Activated CD8-positive, alpha-beta memory T cell treated with anti-CD3 and anti-CD28 coated beads, Interleukin-2, amount 10 ng/mL, durations not matched to agents 7 days and 5 days (primary cell): ENCODE data around the gene ZNF22. TPM values are rescaled to one million over a fixed set of nuclear protein-coding genes. Genes with fewer than 3 reads are reported as not detected.
"Not testable (repeated sequence)": the region's sequence is repeated elsewhere in the genome, so short reads cannot be mapped to it uniquely, and the experiment has no call there.

Experiments used
- ATAC-seq: fragments of 150-1000 bp; cut with Tn5 transposase; one replicate; pipeline ENCODE4 v1.10.0; 2021; ENCODE audit warnings: moderate library complexity
- CTCF ChIA-PET: fragments of 350-600 bp; sonication (Branson Sonifier 250); formaldehyde crosslinking; loops from one replicate; lab custom pipeline; 2021; ENCODE audit warnings: antibody characterized with exemption; lab: Charles Lee
- DNase-seq: peaks from one replicate; pipeline ENCODE4 v3.0.0-alpha.2; 2020
- H3K27ac Mint-ChIP-seq: one replicate; pipeline ENCODE4 v1.8.0; 2021; ENCODE audit warnings: mild to moderate bottlenecking, mixed read lengths
- H3K27me3 Mint-ChIP-seq: one replicate; pipeline ENCODE4 v1.8.0; 2021; ENCODE audit warnings: mixed read lengths
- H3K36me3 Mint-ChIP-seq: one replicate; pipeline ENCODE4 v1.8.0; 2021; ENCODE audit warnings: mild to moderate bottlenecking, mixed read lengths
- H3K4me1 Mint-ChIP-seq: one replicate; pipeline ENCODE4 v1.8.0; 2021; ENCODE audit warnings: mixed read lengths
- H3K4me3 Mint-ChIP-seq: one replicate; pipeline ENCODE4 v1.8.0; 2021; ENCODE audit warnings: mild to moderate bottlenecking, moderate library complexity, mixed read lengths
- H3K9me3 Mint-ChIP-seq: one replicate; pipeline ENCODE4 v1.8.0; 2022; ENCODE audit warnings: low read depth, mixed read lengths
- total RNA-seq, 2 experiments: library from RNA; stranded (reverse); gene quantifications; one replicate each; pipeline ENCODE4 v1.2.3, GENCODE V29; 2021

Gene ZNF22
- total RNA-seq, 2 experiments from 2014 or later: 29.5 to 29.6 TPM

GRCh38 chr10:45004661-45005060 is 3.9 kb downstream of the ZNF22 start:
- ATAC-seq: no peak
- no peak for DNase-seq
- H3K4me1 Mint-ChIP-seq: peaks cover 30% of the 10 kb centered on the region
- peaks cover 17% of the 10 kb centered on the region for H3K9me3 Mint-ChIP-seq
- CTCF ChIA-PET: interaction anchor here (1.2 to 1.7 kb wide), 2 partner anchors 72 kb away, joined by 3 to 4 read pairs; no protein-coding TSS in a partner anchor
- H3K27me3 Mint-ChIP-seq: no peaks in the 10 kb centered on the region
- H3K27ac Mint-ChIP-seq: no peak overlapping the region
- peaks cover 34% of the 10 kb centered on the region for H3K36me3 Mint-ChIP-seq
- no peak overlapping the region for H3K4me3 Mint-ChIP-seq

GRCh38 chr10:45005284-45005683 is 4.6 kb downstream of the ZNF22 start:
- no peak overlapping the region for H3K27ac Mint-ChIP-seq
- H3K9me3 Mint-ChIP-seq: peaks cover 17% of the 10 kb centered on the region
- no peak for ATAC-seq
- DNase-seq: no peak
- peaks cover 23% of the 10 kb centered on the region for H3K4me1 Mint-ChIP-seq
- H3K4me3 Mint-ChIP-seq: no peak overlapping the region
- no peaks in the 10 kb centered on the region for H3K27me3 Mint-ChIP-seq
- H3K36me3 Mint-ChIP-seq: peaks cover 32% of the 10 kb centered on the region
- CTCF ChIA-PET: interaction anchor here (1.2 kb wide), 1 partner anchor 73 kb away, joined by 3 read pairs; no protein-coding TSS in a partner anchor

GRCh38 chr10:45006276-45007030 is 5.7 kb downstream of the ZNF22 start:
- DNase-seq (no peak), ATAC-seq (no peak)
- Mint-ChIP-seq H3K4me1 (peaks cover 19% of the 10 kb centered on the region), H3K9me3 (peaks cover 17% of the 10 kb centered on the region), H3K4me3 (no peak overlapping the region), H3K27ac (no peak overlapping the region), H3K36me3 (peaks cover 32% of the 10 kb centered on the region), H3K27me3 (no peaks in the 10 kb centered on the region)
- CTCF ChIA-PET: interaction anchor here (0.5 to 0.7 kb wide), 4 partner anchors 46 to 244 kb away, joined by 3 to 4 read pairs (median 3); no protein-coding TSS in a partner anchor

- no peak for DNase-seq
- H3K36me3 Mint-ChIP-seq: peaks cover 16% of the 10 kb centered on the region
- CTCF ChIA-PET: interaction anchor here (1.0 to 1.6 kb wide), 5 partner anchors 13 to 226 kb away, joined by 3 to 6 read pairs (median 4); no protein-coding TSS in a partner anchor
- no peak overlapping the region for H3K27ac Mint-ChIP-seq
- H3K27me3 Mint-ChIP-seq: no peaks in the 10 kb centered on the region
- peaks cover 8% of the 10 kb centered on the region for H3K9me3 Mint-ChIP-seq
- H3K4me3 Mint-ChIP-seq: no peak overlapping the region
- ATAC-seq: peak; percentile 70
- H3K4me1 Mint-ChIP-seq: peaks cover 5% of the 10 kb centered on the region
Measured at GRCh38 chr10:45008524-45009161, 7.9 kb downstream of the ZNF22 start.

GRCh38 chr10:45014557-45014956 is 13.8 kb downstream of the ZNF22 start:
- H3K4me3 Mint-ChIP-seq, H3K27me3 Mint-ChIP-seq, DNase-seq, H3K36me3 Mint-ChIP-seq, CTCF ChIA-PET, ATAC-seq, H3K9me3 Mint-ChIP-seq, H3K4me1 Mint-ChIP-seq, H3K27ac Mint-ChIP-seq: not testable (repeated sequence)

- H3K9me3 Mint-ChIP-seq: no peaks in the 10 kb centered on the region
- H3K36me3 Mint-ChIP-seq: no peaks in the 10 kb centered on the region
- no peak for DNase-seq
- no peaks in the 10 kb centered on the region for H3K4me1 Mint-ChIP-seq
- H3K27me3 Mint-ChIP-seq: no peaks in the 10 kb centered on the region
- H3K27ac Mint-ChIP-seq: no peak overlapping the region
- no peak for ATAC-seq
- H3K4me3 Mint-ChIP-seq: no peak overlapping the region
- CTCF ChIA-PET: interaction anchor here (0.6 kb wide), 1 partner anchor 1566 kb away, joined by 3 read pairs; no protein-coding TSS in a partner anchor
Measured at GRCh38 chr10:45015590-45015989, 14.9 kb downstream of the ZNF22 start.

- Mint-ChIP-seq H3K9me3 (peaks cover 4% of the 10 kb centered on the region), H3K4me3 (no peak overlapping the region), H3K4me1 (no peaks in the 10 kb centered on the region), H3K27me3 (peaks cover 2% of the 10 kb centered on the region), H3K27ac (no peak overlapping the region), H3K36me3 (peaks cover 2% of the 10 kb centered on the region)
- CTCF ChIA-PET: no interaction called here
- DNase-seq: no peak
- ATAC-seq: no peak
Measured at GRCh38 chr10:45023426-45023825, 22.7 kb downstream of the ZNF22 start.

DNA sequence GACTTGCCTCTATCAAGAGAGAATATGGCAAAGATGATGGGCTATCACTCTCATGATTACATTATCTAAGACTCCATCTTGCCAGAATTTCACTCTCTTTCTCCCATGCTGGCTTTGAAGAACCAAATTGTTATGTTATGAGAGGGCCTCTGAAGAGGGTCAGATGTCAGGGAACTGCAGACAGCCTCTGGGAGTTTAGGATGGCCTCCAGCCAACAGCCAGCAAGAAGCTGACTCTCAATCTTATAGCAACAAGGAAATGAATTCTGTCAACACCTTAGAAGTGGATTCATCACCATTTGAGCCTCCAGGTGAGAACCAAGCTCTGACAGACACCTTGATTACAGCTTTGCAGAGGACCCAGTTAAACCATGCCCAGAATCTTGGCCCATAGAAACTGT is 33.6 kb downstream of the ZNF22 start:
- no peak overlapping the region for H3K27ac Mint-ChIP-seq
- no peak overlapping the region for H3K4me3 Mint-ChIP-seq
- peaks cover 14% of the 10 kb centered on the region for H3K9me3 Mint-ChIP-seq
- no peaks in the 10 kb centered on the region for H3K4me1 Mint-ChIP-seq
- CTCF ChIA-PET: no interaction called here
- ATAC-seq (no peak), DNase-seq (no peak)
- no peaks in the 10 kb centered on the region for H3K36me3 Mint-ChIP-seq
- H3K27me3 Mint-ChIP-seq: peaks cover 4% of the 10 kb centered on the region

DNA sequence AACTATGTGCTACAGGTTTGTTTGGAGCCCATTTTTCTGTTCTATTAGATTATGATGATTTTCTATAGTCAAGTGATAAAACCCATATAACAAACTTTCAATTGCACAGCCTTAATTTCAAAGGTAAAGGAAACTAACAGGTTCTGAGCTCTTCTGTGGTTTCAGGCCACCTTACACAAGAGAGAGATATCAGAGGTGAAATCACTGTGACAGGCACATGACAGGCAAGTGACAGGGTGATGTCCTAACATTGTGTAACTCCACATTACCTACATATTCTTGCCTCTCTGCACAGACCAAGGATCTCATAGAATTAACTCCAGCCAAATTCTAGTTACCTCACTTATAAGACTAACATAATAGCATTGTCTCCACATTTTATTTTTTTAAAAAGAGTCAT is 35.0 kb downstream of the ZNF22 start:
- Mint-ChIP-seq H3K36me3 (no peaks in the 10 kb centered on the region), H3K27ac (no peak overlapping the region), H3K4me1 (no peaks in the 10 kb centered on the region), H3K4me3 (no peak overlapping the region), H3K9me3 (peaks cover 7% of the 10 kb centered on the region), H3K27me3 (peaks cover 4% of the 10 kb centered on the region)
- CTCF ChIA-PET: no interaction called here
- no peak for ATAC-seq
- DNase-seq: no peak

DNA sequence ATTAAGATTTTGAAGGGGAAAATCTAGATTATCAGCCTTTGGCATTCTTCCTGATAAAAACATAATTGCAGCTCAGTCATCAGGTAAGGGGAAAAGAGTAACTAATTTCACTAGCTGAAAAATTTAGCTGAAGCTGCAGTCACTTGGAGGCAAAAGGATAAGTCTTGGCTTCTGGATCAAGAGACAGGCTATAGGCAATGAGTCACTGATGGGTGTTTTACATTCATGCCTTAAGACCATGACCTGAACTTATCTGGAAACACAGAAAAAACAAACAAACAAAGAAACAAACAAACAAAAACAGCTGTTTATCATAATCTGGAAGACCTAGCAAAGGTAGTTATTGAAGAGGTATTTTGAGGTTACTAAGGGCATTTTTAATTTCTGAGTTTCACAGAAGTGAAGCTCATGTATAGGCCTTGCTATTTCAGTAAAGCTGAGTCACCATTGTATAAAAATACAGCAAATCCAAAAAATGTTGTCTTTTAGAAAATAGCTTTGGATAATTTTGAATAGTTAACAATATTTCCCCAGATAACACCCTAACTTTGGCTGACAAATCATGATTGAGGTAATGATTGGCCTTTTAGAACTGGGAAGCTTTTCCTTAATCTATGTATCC is 40.3 kb downstream of the ZNF22 start:
- CTCF ChIA-PET: no interaction called here

DNA sequence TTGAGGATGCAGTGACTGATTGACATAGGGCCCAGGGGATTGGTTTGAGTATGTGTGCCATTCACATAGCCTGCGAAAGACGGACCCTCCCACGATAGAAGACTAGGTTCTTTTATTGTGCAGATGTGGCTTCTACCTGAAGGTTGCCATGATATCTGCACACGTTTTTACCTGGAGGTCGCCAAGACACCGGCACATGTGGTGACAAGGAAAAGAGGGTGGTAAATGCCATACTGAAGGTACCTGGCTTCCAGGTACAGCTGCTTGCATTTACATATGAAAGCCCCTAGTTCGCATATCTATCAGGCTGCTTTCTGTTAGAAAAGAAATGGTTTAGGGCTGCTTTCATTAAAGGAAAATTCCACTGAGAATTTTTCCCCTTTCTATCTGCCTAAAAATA is 43.6 kb downstream of the ZNF22 start:
- no peaks in the 10 kb centered on the region for H3K4me1 Mint-ChIP-seq
- no peak overlapping the region for H3K4me3 Mint-ChIP-seq
- H3K9me3 Mint-ChIP-seq: peaks cover 2% of the 10 kb centered on the region
- no peak overlapping the region for H3K27ac Mint-ChIP-seq
- no peak for ATAC-seq
- H3K27me3 Mint-ChIP-seq: peaks cover 10% of the 10 kb centered on the region
- DNase-seq: no peak
- H3K36me3 Mint-ChIP-seq: no peaks in the 10 kb centered on the region
- CTCF ChIA-PET: no interaction called here

More for the DNA sequence above, 40.3 kb downstream of the ZNF22 start:
- no peak overlapping the region for H3K4me3 Mint-ChIP-seq
- DNase-seq (no peak), ATAC-seq (no peak)
- no peak overlapping the region for H3K27ac Mint-ChIP-seq
- no peaks in the 10 kb centered on the region for H3K36me3 Mint-ChIP-seq
- H3K27me3 Mint-ChIP-seq: peaks cover 4% of the 10 kb centered on the region
- H3K9me3 Mint-ChIP-seq: no peaks in the 10 kb centered on the region
- no peaks in the 10 kb centered on the region for H3K4me1 Mint-ChIP-seq

GRCh38 chr10:45050551-45051235 is 50.0 kb downstream of the ZNF22 start:
- H3K27ac Mint-ChIP-seq: no peak overlapping the region
- CTCF ChIA-PET: no interaction called here
- DNase-seq: no peak
- no peaks in the 10 kb centered on the region for H3K4me1 Mint-ChIP-seq
- no peak overlapping the region for H3K4me3 Mint-ChIP-seq
- H3K27me3 Mint-ChIP-seq: peaks cover 17% of the 10 kb centered on the region
- no peaks in the 10 kb centered on the region for H3K36me3 Mint-ChIP-seq
- ATAC-seq: no peak
- H3K9me3 Mint-ChIP-seq: peaks cover 2% of the 10 kb centered on the region

- peaks cover 2% of the 10 kb centered on the region for H3K9me3 Mint-ChIP-seq
- no peak overlapping the region for H3K27ac Mint-ChIP-seq
- H3K27me3 Mint-ChIP-seq: peaks cover 14% of the 10 kb centered on the region
- no peaks in the 10 kb centered on the region for H3K36me3 Mint-ChIP-seq
- CTCF ChIA-PET: interaction anchor here (0.6 kb wide), 1 partner anchor 47 kb away, joined by 3 read pairs; no protein-coding TSS in a partner anchor
- ATAC-seq (no peak), DNase-seq (no peak)
- no peaks in the 10 kb centered on the region for H3K4me1 Mint-ChIP-seq
- H3K4me3 Mint-ChIP-seq: no peak overlapping the region
Measured at GRCh38 chr10:45052700-45053099, 52.0 kb downstream of the ZNF22 start.
